ENCODE results near the gene AKAP9.

Gene AKAP9

GRCh38 chr7:92044940-92045339 is 104.3 kb downstream of the AKAP9 start:
- Histone ChIP-seq H3K36me3 (peaks cover 61% of the 10 kb centered on the region), H3K9me3 (ENCODE audit: severe bottlenecking) (no peaks in the 10 kb centered on the region), H3K27me3 (ENCODE audit: insufficient read depth, low read depth, severe bottlenecking) (no peaks in the 10 kb centered on the region), H3K4me3 (ENCODE audit: low read depth, low read length) (no peak overlapping the region), H3K27ac (no peak overlapping the region)
- DNase-seq = no peak
- no peak for TF ChIP-seq CTCF (IDR thresholded peaks at IDR 0.05; ENCODE audit: low read depth, low read length)

GRCh38 chr7:92051655-92052054 is 111.0 kb downstream of the AKAP9 start:
- no peak for TF ChIP-seq CTCF (IDR thresholded peaks at IDR 0.05; ENCODE audit: low read depth, low read length)
- Histone ChIP-seq H3K36me3 (peaks cover 54% of the 10 kb centered on the region), H3K27me3 (ENCODE audit: insufficient read depth, low read depth, severe bottlenecking) (no peaks in the 10 kb centered on the region), H3K9me3 (ENCODE audit: severe bottlenecking) (no peaks in the 10 kb centered on the region), H3K27ac (no peak overlapping the region), H3K4me3 (ENCODE audit: low read depth, low read length) (no peak overlapping the region)
- no peak for DNase-seq

GRCh38 chr7:92052159-92052558 is 111.5 kb downstream of the AKAP9 start:
- Histone ChIP-seq H3K36me3 (peaks cover 48% of the 10 kb centered on the region), H3K9me3 (ENCODE audit: severe bottlenecking) (no peaks in the 10 kb centered on the region), H3K27ac (no peak overlapping the region), H3K4me3 (ENCODE audit: low read depth, low read length) (no peak overlapping the region), H3K27me3 (ENCODE audit: insufficient read depth, low read depth, severe bottlenecking) (no peaks in the 10 kb centered on the region)
- TF ChIP-seq CTCF (IDR thresholded peaks at IDR 0.05; ENCODE audit: low read depth, low read length) = no peak
- no peak for DNase-seq

GRCh38 chr7:92052684-92053083 is 112.0 kb downstream of the AKAP9 start:
- DNase-seq = no peak
- Histone ChIP-seq H3K27me3 (ENCODE audit: insufficient read depth, low read depth, severe bottlenecking) (no peaks in the 10 kb centered on the region), H3K4me3 (ENCODE audit: low read depth, low read length) (no peak overlapping the region), H3K27ac (no peak overlapping the region), H3K9me3 (ENCODE audit: severe bottlenecking) (no peaks in the 10 kb centered on the region), H3K36me3 (peaks cover 43% of the 10 kb centered on the region)
- no peak for TF ChIP-seq CTCF (IDR thresholded peaks at IDR 0.05; ENCODE audit: low read depth, low read length)

GRCh38 chr7:92053312-92053711 is 112.7 kb downstream of the AKAP9 start:
- TF ChIP-seq CTCF (IDR thresholded peaks at IDR 0.05; ENCODE audit: low read depth, low read length) = no peak
- Histone ChIP-seq H3K4me3 (ENCODE audit: low read depth, low read length) (no peak overlapping the region), H3K27me3 (ENCODE audit: insufficient read depth, low read depth, severe bottlenecking) (no peaks in the 10 kb centered on the region), H3K27ac (no peak overlapping the region), H3K9me3 (ENCODE audit: severe bottlenecking) (no peaks in the 10 kb centered on the region), H3K36me3 (peaks cover 43% of the 10 kb centered on the region)
- DNase-seq = no peak

- no peak overlapping the region for H3K4me3 ChIP-seq (ENCODE audit: low read depth, low read length)
- TF ChIP-seq CTCF (IDR thresholded peaks at IDR 0.05; ENCODE audit: low read depth, low read length) = no peak
- H3K9me3 ChIP-seq (ENCODE audit: severe bottlenecking) = no peaks in the 10 kb centered on the region
- no peak overlapping the region for H3K27ac ChIP-seq
- no peaks in the 10 kb centered on the region for H3K27me3 ChIP-seq (ENCODE audit: insufficient read depth, low read depth, severe bottlenecking)
- peaks cover 29% of the 10 kb centered on the region for H3K36me3 ChIP-seq
- no peak for DNase-seq
Observed at GRCh38 chr7:92056286-92056685, 115.6 kb downstream of the AKAP9 start.

All from WERI-Rb-1 (cell line).